Neural cell (in vitro differentiated cells): ENCODE results near the gene TMEM61.

Experiments used
- EP300 ChIP-seq: fragments of 450-650 bp; conservative IDR thresholded peaks from 2 replicates; pipeline ENCODE4 v1.6.1; 2014; ENCODE audit warnings: antibody characterized with exemption, mild to moderate bottlenecking, moderate library complexity; ENCODE audit not compliant: poor library complexity, severe bottlenecking
- EZH2 ChIP-seq: fragments of 200-600, 300-800 bp; shearing (Covaris generic), sonication (generic); IDR thresholded peaks from 2 replicates; pipeline ENCODE4 v1.6.1; 2014; ENCODE audit warnings: antibody characterized with exemption, low read length, borderline replicate concordance, mild to moderate bottlenecking; ENCODE audit not compliant: insufficient read depth, poor library complexity, severe bottlenecking
- POLR2AphosphoS5 ChIP-seq: IDR thresholded peaks from 2 replicates; pipeline ENCODE4 v1.6.1; 2012
- RAD21 ChIP-seq: fragments of 450-650 bp; conservative IDR thresholded peaks from 2 replicates; pipeline ENCODE4 v1.6.1; 2014; ENCODE audit warnings: antibody characterized with exemption, mild to moderate bottlenecking, moderate library complexity
- SMC3 ChIP-seq: fragments of 450-650 bp; conservative IDR thresholded peaks from 2 replicates; pipeline ENCODE4 v1.6.1; 2014; ENCODE audit warnings: antibody characterized with exemption, mild to moderate bottlenecking, moderate library complexity; ENCODE audit not compliant: poor library complexity
- TF ChIP-seq, protein P1 (sequence below): fragments of 450-650 bp; IDR thresholded peaks from 2 replicates; pipeline ENCODE4 v1.5.1; 2014; ENCODE audit warnings: antibody characterized with exemption, mild to moderate bottlenecking, moderate library complexity; ENCODE audit not compliant: poor library complexity, severe bottlenecking
- TF ChIP-seq, protein P2 (sequence below): IDR thresholded peaks from 2 replicates; pipeline ENCODE4 v1.6.1; 2012; ENCODE audit warnings: borderline replicate concordance

DNA sequence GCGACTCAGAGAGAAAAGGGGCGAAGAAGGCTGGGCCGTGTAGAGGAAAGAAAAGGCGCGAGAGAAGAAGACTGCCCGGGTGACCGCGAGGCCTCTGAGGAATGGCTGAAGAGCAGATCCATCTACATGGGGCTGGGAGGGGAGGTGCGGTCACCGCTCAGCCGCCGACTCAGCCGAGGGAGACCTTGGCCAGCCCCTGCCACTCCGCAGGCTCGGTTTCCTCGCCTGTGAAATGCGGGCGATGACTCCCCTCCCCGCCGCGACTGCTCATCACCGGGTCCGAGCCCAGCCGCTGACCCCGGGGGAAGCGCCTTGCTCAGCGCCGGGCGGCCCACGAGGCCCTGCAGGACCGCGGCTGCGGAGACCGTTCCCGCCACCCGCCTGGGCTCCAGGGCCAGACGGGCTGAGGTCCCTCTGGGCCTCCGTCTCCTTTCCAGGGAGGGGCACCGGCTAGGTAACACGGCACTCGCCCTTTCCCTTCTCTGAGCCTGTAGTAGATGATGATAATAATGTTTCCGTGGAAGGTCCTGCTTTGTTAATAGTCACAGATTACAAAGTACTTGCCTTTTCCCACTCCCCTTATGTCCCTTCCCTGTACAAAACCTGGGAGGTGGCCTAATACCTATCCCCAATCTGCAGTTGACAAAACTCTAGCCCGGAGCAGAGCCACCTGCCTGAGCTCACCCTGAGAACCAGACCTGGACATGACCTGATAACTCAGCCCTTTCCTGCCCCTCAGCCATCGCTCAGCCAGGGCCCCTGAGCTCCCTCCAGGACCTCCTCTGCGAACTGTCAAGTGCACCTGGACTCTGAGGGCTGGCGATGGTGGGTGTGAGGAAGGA lies 16.7 kb downstream of the TMEM61 start:
- no peak for TF ChIP-seq RAD21
- TF ChIP-seq POLR2AphosphoS5: no peak
- TF ChIP-seq, protein P1, sequence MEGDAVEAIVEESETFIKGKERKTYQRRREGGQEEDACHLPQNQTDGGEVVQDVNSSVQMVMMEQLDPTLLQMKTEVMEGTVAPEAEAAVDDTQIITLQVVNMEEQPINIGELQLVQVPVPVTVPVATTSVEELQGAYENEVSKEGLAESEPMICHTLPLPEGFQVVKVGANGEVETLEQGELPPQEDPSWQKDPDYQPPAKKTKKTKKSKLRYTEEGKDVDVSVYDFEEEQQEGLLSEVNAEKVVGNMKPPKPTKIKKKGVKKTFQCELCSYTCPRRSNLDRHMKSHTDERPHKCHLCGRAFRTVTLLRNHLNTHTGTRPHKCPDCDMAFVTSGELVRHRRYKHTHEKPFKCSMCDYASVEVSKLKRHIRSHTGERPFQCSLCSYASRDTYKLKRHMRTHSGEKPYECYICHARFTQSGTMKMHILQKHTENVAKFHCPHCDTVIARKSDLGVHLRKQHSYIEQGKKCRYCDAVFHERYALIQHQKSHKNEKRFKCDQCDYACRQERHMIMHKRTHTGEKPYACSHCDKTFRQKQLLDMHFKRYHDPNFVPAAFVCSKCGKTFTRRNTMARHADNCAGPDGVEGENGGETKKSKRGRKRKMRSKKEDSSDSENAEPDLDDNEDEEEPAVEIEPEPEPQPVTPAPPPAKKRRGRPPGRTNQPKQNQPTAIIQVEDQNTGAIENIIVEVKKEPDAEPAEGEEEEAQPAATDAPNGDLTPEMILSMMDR: no peak
- no peak for TF ChIP-seq SMC3
- TF ChIP-seq EZH2: no peak
- no peak for TF ChIP-seq EP300
- TF ChIP-seq, protein P2, sequence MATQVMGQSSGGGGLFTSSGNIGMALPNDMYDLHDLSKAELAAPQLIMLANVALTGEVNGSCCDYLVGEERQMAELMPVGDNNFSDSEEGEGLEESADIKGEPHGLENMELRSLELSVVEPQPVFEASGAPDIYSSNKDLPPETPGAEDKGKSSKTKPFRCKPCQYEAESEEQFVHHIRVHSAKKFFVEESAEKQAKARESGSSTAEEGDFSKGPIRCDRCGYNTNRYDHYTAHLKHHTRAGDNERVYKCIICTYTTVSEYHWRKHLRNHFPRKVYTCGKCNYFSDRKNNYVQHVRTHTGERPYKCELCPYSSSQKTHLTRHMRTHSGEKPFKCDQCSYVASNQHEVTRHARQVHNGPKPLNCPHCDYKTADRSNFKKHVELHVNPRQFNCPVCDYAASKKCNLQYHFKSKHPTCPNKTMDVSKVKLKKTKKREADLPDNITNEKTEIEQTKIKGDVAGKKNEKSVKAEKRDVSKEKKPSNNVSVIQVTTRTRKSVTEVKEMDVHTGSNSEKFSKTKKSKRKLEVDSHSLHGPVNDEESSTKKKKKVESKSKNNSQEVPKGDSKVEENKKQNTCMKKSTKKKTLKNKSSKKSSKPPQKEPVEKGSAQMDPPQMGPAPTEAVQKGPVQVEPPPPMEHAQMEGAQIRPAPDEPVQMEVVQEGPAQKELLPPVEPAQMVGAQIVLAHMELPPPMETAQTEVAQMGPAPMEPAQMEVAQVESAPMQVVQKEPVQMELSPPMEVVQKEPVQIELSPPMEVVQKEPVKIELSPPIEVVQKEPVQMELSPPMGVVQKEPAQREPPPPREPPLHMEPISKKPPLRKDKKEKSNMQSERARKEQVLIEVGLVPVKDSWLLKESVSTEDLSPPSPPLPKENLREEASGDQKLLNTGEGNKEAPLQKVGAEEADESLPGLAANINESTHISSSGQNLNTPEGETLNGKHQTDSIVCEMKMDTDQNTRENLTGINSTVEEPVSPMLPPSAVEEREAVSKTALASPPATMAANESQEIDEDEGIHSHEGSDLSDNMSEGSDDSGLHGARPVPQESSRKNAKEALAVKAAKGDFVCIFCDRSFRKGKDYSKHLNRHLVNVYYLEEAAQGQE: no peak
